GM19372 (cell line): ENCODE measurements around the gene C2CD2.

ENCODE experiments used
- ATAC-seq: cut with Tn5 transposase; IDR thresholded peaks from one replicate; pipeline ENCODE4 v1.9.1; 2021; ENCODE audit warnings: mild to moderate bottlenecking, low read depth, moderate library complexity; ENCODE audit not compliant: unreplicated experiment

Gene C2CD2

GRCh38 chr21:41851090-41851790 lies 102.6 kb downstream of the C2CD2 start:
- ATAC-seq, result no peak

GRCh38 chr21:41850085-41850484 lies 103.7 kb downstream of the C2CD2 start:
- ATAC-seq, result no peak

- no peak for ATAC-seq
These were observed 104.7 kb downstream of the C2CD2 start for GRCh38 chr21:41848958-41849580.

GRCh38 chr21:41848533-41848932 lies 105.3 kb downstream of the C2CD2 start:
- ATAC-seq, result no peak

- ATAC-seq, result no peak
These were observed 106.6 kb downstream of the C2CD2 start for GRCh38 chr21:41847066-41847804.

- no peak for ATAC-seq
These were observed 107.3 kb downstream of the C2CD2 start for GRCh38 chr21:41846536-41846935.

GRCh38 chr21:41846033-41846317 lies 107.8 kb downstream of the C2CD2 start:
- no peak for ATAC-seq

GRCh38 chr21:41845310-41846032 lies 108.3 kb downstream of the C2CD2 start:
- ATAC-seq, result no peak

GRCh38 chr21:41843584-41843983 lies 110.2 kb downstream of the C2CD2 start:
- no peak for ATAC-seq

GRCh38 chr21:41840880-41841279 lies 112.9 kb downstream of the C2CD2 start:
- no peak for ATAC-seq

- ATAC-seq, result no peak
These were observed 114.3 kb downstream of the C2CD2 start for GRCh38 chr21:41839387-41840000.

- ATAC-seq, result no peak
These were observed 116.0 kb downstream of the C2CD2 start for GRCh38 chr21:41837756-41838297.

GRCh38 chr21:41836166-41837015 lies 117.4 kb downstream of the C2CD2 start:
- no peak for ATAC-seq

GRCh38 chr21:41835711-41836154 lies 118.1 kb downstream of the C2CD2 start:
- no peak for ATAC-seq
